Umbilical cord (tissue), 1 donor: Measurements from ENCODE around the gene NIT1. TPM values are rescaled to one million over a fixed set of nuclear protein-coding genes. Genes with fewer than 3 reads are reported as not detected.

Source experiments
- total RNA-seq: library from RNA; depleted of rRNA; stranded (reverse); fragments of >200 nt; gene quantifications from one replicate; pipeline ENCODE4 v1.2.3, GENCODE V29; 2014; ENCODE audit warnings: low replicate concordance; ENCODE audit not compliant: insufficient read depth

Gene NIT1
- total RNA-seq, 1 donor from 2014 or later = 30.6 TPM

Other genes starting within 250 kb of the NIT1 start
- 2.2 TPM for gene ITLN1, start 232.9 kb upstream of the NIT1 start, total RNA-seq
- not detected for gene ITLN2, start 163.3 kb upstream of the NIT1 start, total RNA-seq
- 30.6 TPM for gene F11R, start 97.0 kb upstream of the NIT1 start, total RNA-seq
- 40.9 TPM for gene TSTD1, start 79.1 kb upstream of the NIT1 start, total RNA-seq
- 33.9 TPM for gene USF1, start 72.1 kb upstream of the NIT1 start, total RNA-seq
- 4.6 TPM for gene ARHGAP30, start 48.2 kb upstream of the NIT1 start, total RNA-seq
- gene NECTIN4, start 28.5 kb upstream of the NIT1 start, total RNA-seq = 6.3 TPM
- gene KLHDC9, start 19.7 kb upstream of the NIT1 start, total RNA-seq = 10.6 TPM
- gene PFDN2, start 68 bp upstream of the NIT1 start, total RNA-seq = 2.4 TPM
- gene DEDD, start 14.6 kb downstream of the NIT1 start, total RNA-seq = 20.9 TPM
- gene UFC1, start 35.9 kb downstream of the NIT1 start, total RNA-seq = 96.8 TPM
- gene USP21, start 41.4 kb downstream of the NIT1 start, total RNA-seq = 30.1 TPM
- gene PPOX, start 48.3 kb downstream of the NIT1 start, total RNA-seq = 17.3 TPM
- 9.1 TPM for gene B4GALT3, start 59.4 kb downstream of the NIT1 start, total RNA-seq
- 7.5 TPM for gene ADAMTS4, start 80.9 kb downstream of the NIT1 start, total RNA-seq
- 35.2 TPM for gene NDUFS2, start 84.3 kb downstream of the NIT1 start, total RNA-seq
- gene FCER1G, start 97.2 kb downstream of the NIT1 start, total RNA-seq = 52.5 TPM
- gene APOA2, start 105.5 kb downstream of the NIT1 start, total RNA-seq = not detected
- gene TOMM40L, start 108.0 kb downstream of the NIT1 start, total RNA-seq = 7.5 TPM
- gene NR1I3, start 120.1 kb downstream of the NIT1 start, total RNA-seq = 0.48 TPM
- 8.2 TPM for gene PCP4L1, start 140.6 kb downstream of the NIT1 start, total RNA-seq
- 0.48 TPM for gene MPZ, start 191.9 kb downstream of the NIT1 start, total RNA-seq
- 35.9 TPM for gene SDHC, start 196.3 kb downstream of the NIT1 start, total RNA-seq
- not detected for gene CFAP126, start 249.8 kb downstream of the NIT1 start, total RNA-seq